K562 (cell line): ENCODE data around the gene PCDH18. TPM values are rescaled to one million over a fixed set of nuclear protein-coding genes. Genes with fewer than 3 reads are reported as not detected.

Experiments used
- ATAC-seq: fragments of 200-7000 bp; cut with Tn5 transposase; 3 replicates; pipeline ENCODE4 v1.9.1; 2020; ENCODE audit warnings: moderate library complexity
- BruUV-seq: library from RNA; stranded (reverse); fragments of 400-500 nt; replicated peaks from 2 replicates; lab custom pipeline; 2021; lab: Mats Ljungman, UMichigan
- CTCF ChIA-PET: fragments of 300-600 bp; formaldehyde crosslinking; extraction: SDS; loops from one replicate; lab custom pipeline; 2021; ENCODE audit warnings: low intra/inter-chr PET ratio; lab: Yijun Ruan, JAX
- POLR2A ChIA-PET: fragments of 300-600, 350-650 bp; sonication (Branson Sonifier 250); formaldehyde crosslinking; extraction: SDS; loops from one replicate; lab custom pipeline; 2021; ENCODE audit warnings: antibody characterized with exemption, inconsistent platforms; lab: Yijun Ruan, JAX
- DNase-seq, 4 experiments: peaks; one replicate each; pipeline versions ENCODE4 v3.0.0 to v3.0.0-alpha.2; 2011 to 2018; ENCODE audit warnings: low spot score in 3 of 4, mixed read lengths in 3 of 4; ENCODE audit errors: extremely low read depth in 1 of 4
- FAIRE-seq: peaks from 2 replicates; lab custom pipeline; 2011; peaks lifted over from hg19 to GRCh38; lab: Jason Lieb, UNC
- H2AFZ ChIP-seq: 2 replicates; pipeline ENCODE4 v1.6.0; 2011; ENCODE audit warnings: low read depth, low read length, control low read depth, inconsistent platforms
- H3K27ac ChIP-seq: fragments of 200-600 bp; 3 replicates; pipeline ENCODE4 v1.8.0; 2011; ENCODE audit warnings: low read depth, mild to moderate bottlenecking, control low read depth, inconsistent platforms, low read length, moderate library complexity, mixed read lengths; ENCODE audit errors: extremely low read depth
- H3K27me3 ChIP-seq, 2 experiments: fragments of 300-600 bp in 1 of 2; 2 replicates in 1 of 2; 3 replicates in 1 of 2; pipeline versions ENCODE4 v1.6.0 to v1.8.0; 2011; ENCODE audit warnings: inconsistent platforms in 2 of 2, low read length in 2 of 2, mild to moderate bottlenecking in 1 of 2, mixed read lengths in 1 of 2, moderate library complexity in 1 of 2; ENCODE audit not compliant: control insufficient read depth in 2 of 2, insufficient read depth in 2 of 2
- H3K36me3 ChIP-seq: fragments of 300-600 bp; 3 replicates; pipeline ENCODE4 v1.8.0; 2011; ENCODE audit warnings: mild to moderate bottlenecking, low read length, inconsistent platforms; ENCODE audit not compliant: control insufficient read depth, insufficient read depth
- H3K4me1 ChIP-seq, 2 experiments: fragments of 200-600 bp in 1 of 2; replicated peaks in 1 of 2; 2 replicates in 1 of 2; 3 replicates in 1 of 2; pipeline versions ENCODE4 v1.5.1 to v1.8.0; 2011; ENCODE audit warnings: inconsistent platforms in 2 of 2, low read length in 2 of 2, mild to moderate bottlenecking in 1 of 2, mixed read lengths in 1 of 2, moderate library complexity in 1 of 2; ENCODE audit not compliant: control insufficient read depth in 2 of 2, insufficient read depth in 2 of 2
- H3K4me2 ChIP-seq: 2 replicates; pipeline ENCODE4 v1.6.1; 2011; ENCODE audit warnings: low read length, control low read depth, inconsistent platforms, mixed read lengths; ENCODE audit not compliant: insufficient read depth
- H3K4me3 ChIP-seq: fragments of 200-600 bp; sonication (generic), shearing (Covaris generic); 2 replicates; pipeline ENCODE4 v1.5.1; 2016; ENCODE audit warnings: control low read depth, inconsistent platforms
- H3K79me2 ChIP-seq: fragments of 200-600 bp; 3 replicates; pipeline ENCODE4 v1.8.0; 2011; ENCODE audit warnings: low read length, inconsistent platforms; ENCODE audit not compliant: control insufficient read depth, insufficient read depth
- H3K9ac ChIP-seq, 2 experiments: 2 replicates each; pipeline versions ENCODE4 v1.6.0 to v1.6.1; 2011; ENCODE audit warnings: low read depth in 2 of 2, low read length in 2 of 2, control low read depth in 1 of 2, inconsistent platforms in 1 of 2, mild to moderate bottlenecking in 1 of 2, mixed read lengths in 1 of 2; ENCODE audit not compliant: insufficient read depth in 1 of 2
- H3K9me1 ChIP-seq: one replicate; pipeline ENCODE4 v1.6.0; 2011; ENCODE audit warnings: inconsistent platforms, mild to moderate bottlenecking, low read length, moderate library complexity; ENCODE audit not compliant: control insufficient read depth, insufficient read depth
- H3K9me3 ChIP-seq: replicated peaks from 2 replicates; pipeline ENCODE4 v1.5.1; 2011; ENCODE audit warnings: low read depth, low read length, inconsistent platforms; ENCODE audit not compliant: control insufficient read depth, insufficient read depth
- H4K20me1 ChIP-seq: replicated peaks from 2 replicates; pipeline ENCODE4 v1.6.1; 2011; ENCODE audit warnings: low read length, inconsistent platforms, mixed read lengths; ENCODE audit not compliant: control insufficient read depth, insufficient read depth
- BRCA1 ChIP-seq, 2 experiments: fragments of 450-650 bp in 1 of 2; sonication (generic) in 1 of 2; formaldehyde crosslinking in 1 of 2; IDR thresholded peaks; 2 replicates each; pipeline versions ENCODE4 v1.5.0 to v1.6.1; 2017 to 2020; ENCODE audit warnings: mild to moderate bottlenecking in 1 of 2, missing genetic modification reagents in 1 of 2
- C11orf30 ChIP-seq: fragments of 450-650 bp; IDR thresholded peaks from 2 replicates; pipeline ENCODE4 v1.6.1; 2016; ENCODE audit warnings: low read depth, mild to moderate bottlenecking
- CBFA2T3 ChIP-seq: fragments of 450-650 bp; IDR thresholded peaks from 2 replicates; pipeline ENCODE4 v1.6.1; 2017
- E2F8 ChIP-seq: fragments of 450-650 bp; IDR thresholded peaks from 2 replicates; pipeline ENCODE4 v1.7.1; 2018; ENCODE audit warnings: mild to moderate bottlenecking, low read depth; ENCODE audit not compliant: partially characterized antibody
- FOXK2 ChIP-seq, 2 experiments: fragments of 450-650 bp; IDR thresholded peaks in 1 of 2; conservative IDR thresholded peaks in 1 of 2; 2 replicates each; pipeline ENCODE4 v1.6.1; 2016; ENCODE audit warnings: low read depth in 2 of 2, mild to moderate bottlenecking in 1 of 2
- GTF2F1 ChIP-seq: IDR thresholded peaks from 2 replicates; pipeline ENCODE4 v1.6.1; 2011; ENCODE audit warnings: low read depth, low read length, improper control_type of control experiment
- HDAC1 ChIP-seq, 2 experiments: fragments of 450-650 bp; IDR thresholded peaks; 2 replicates each; pipeline ENCODE4 v1.6.1; 2016 to 2017; ENCODE audit warnings: inconsistent platforms in 1 of 2, mild to moderate bottlenecking in 1 of 2, moderate library complexity in 1 of 2
- HDAC6 ChIP-seq: IDR thresholded peaks from 2 replicates; pipeline ENCODE4 v1.6.1; 2012; ENCODE audit warnings: low read depth, mild to moderate bottlenecking, control low read depth, inconsistent platforms, low read length, moderate library complexity
- JUN ChIP-seq, 2 experiments: sonication (generic) in 1 of 2; formaldehyde crosslinking in 1 of 2; IDR thresholded peaks; 2 replicates each; pipeline versions ENCODE4 v1.6.1 to v1.8.0; 2012 to 2022; ENCODE audit warnings: borderline replicate concordance in 2 of 2, mild to moderate bottlenecking in 2 of 2, improper control_type of control experiment in 1 of 2, low read depth in 1 of 2, low read length in 1 of 2, missing genetic modification reagents in 1 of 2
- MECOM ChIP-seq: fragments of 250-450 bp; sonication (Bioruptor Pico); IDR thresholded peaks from 2 replicates; pipeline ENCODE4 v1.8.0; 2022; ENCODE audit warnings: inconsistent platforms
- RAD21 ChIP-seq, 2 experiments: fragments of 250-450 bp in 1 of 2; fragments of 450-650 bp in 1 of 2; sonication (Bioruptor Pico) in 1 of 2; formaldehyde crosslinking in 1 of 2; IDR thresholded peaks in 1 of 2; conservative IDR thresholded peaks in 1 of 2; 2 replicates each; pipeline versions ENCODE4 v1.4.0 to v1.8.0; 2020 to 2022; ENCODE audit warnings: mild to moderate bottlenecking in 2 of 2, moderate library complexity in 1 of 2
- TCF7L2 ChIP-seq: fragments of 150-350 bp; IDR thresholded peaks from 2 replicates; pipeline ENCODE4 v1.6.1; 2016; ENCODE audit warnings: low read depth, mild to moderate bottlenecking, low read length, moderate library complexity
- TRIM24 ChIP-seq, 2 experiments: fragments of 450-650 bp; IDR thresholded peaks; 2 replicates each; pipeline ENCODE4 v1.6.1; 2016
- ZNF121 ChIP-seq: sonication (generic); formaldehyde crosslinking; conservative IDR thresholded peaks from 2 replicates; pipeline ENCODE4 v1.8.0; 2022; ENCODE audit warnings: missing genetic modification reagents
- ZNF140 ChIP-seq: fragments of 250-450 bp; sonication (Bioruptor Pico); IDR thresholded peaks from 2 replicates; pipeline ENCODE4 v1.8.0; 2021; ENCODE audit warnings: moderate library complexity, mild to moderate bottlenecking, inconsistent platforms
- ZNF184 ChIP-seq: sonication (generic); formaldehyde crosslinking; IDR thresholded peaks from 2 replicates; pipeline ENCODE4 v1.5.0; 2020; ENCODE audit warnings: missing genetic modification reagents
- ZNF324 ChIP-seq: fragments of 250-450 bp; sonication (Bioruptor Pico); IDR thresholded peaks from 2 replicates; pipeline ENCODE4 v1.4.0; 2020; ENCODE audit warnings: mild to moderate bottlenecking
- ZNF507 ChIP-seq: conservative IDR thresholded peaks from 2 replicates; pipeline ENCODE4 v1.6.1; 2017; ENCODE audit warnings: missing genetic modification characterization, missing compliant biosample characterization
- WGBS: fragments of 100-300 bp; shearing (Covaris generic); methylation state at CpG from one replicate; pipeline ENCODE4 v1.1.6; 2016; ENCODE audit warnings: low coverage, mixed read lengths; ENCODE audit not compliant: insufficient coverage; ENCODE audit errors: missing lambda C conversion rate; 5-methylcytosine and 5-hydroxymethylcytosine counted together
- in situ Hi-C: fragments of 300-500 bp; cut with MboI; formaldehyde crosslinking; loops from 4 replicates; pipeline ENCODE4 v1.15.0; 2018; ENCODE audit warnings: inconsistent platforms, mixed read lengths
- intact Hi-C: fragments of 100-400 bp; cut with micrococcal nuclease; formaldehyde crosslinking; loops from 2 replicates; pipeline ENCODE4 v1.14.2; 2022
- polyA plus RNA-seq, 8 experiments: library from polyadenylated mRNA; depleted of rRNA in 4 of 8; stranded (reverse) in 5 of 8; unstranded in 3 of 8; fragments of >200 nt; fragmentation: Nextera tagmentation in 2 of 8; fragmentation: Illumina TruSeq in 1 of 8; extraction: Ambion mirVana in 2 of 8; extraction: Trizol in 1 of 8; gene quantifications; 2 replicates each; pipeline versions ENCODE4 v1.2.1 to v1.2.3, GENCODE V29; 2011 to 2014; ENCODE audit warnings: inconsistent platforms in 1 of 8, missing spikeins in 1 of 8
- total RNA-seq, 7 experiments: library from RNA; depleted of rRNA in 6 of 7; stranded (reverse); fragments of >200 nt in 6 of 7; fragmentation: Illumina TruSeq in 2 of 7; extraction: Trizol in 2 of 7; gene quantifications; 2 replicates each; pipeline versions ENCODE4 v1.2.1 to v1.2.3, GENCODE V29; 2011 to 2021; ENCODE audit warnings: low replicate concordance in 1 of 7
- TF ChIP-seq, protein P1 (sequence below): fragments of 250-450 bp; sonication (Bioruptor Pico); IDR thresholded peaks from 2 replicates; pipeline ENCODE4 v1.8.0; 2021; ENCODE audit warnings: mild to moderate bottlenecking, moderate library complexity

Gene PCDH18
- total and polyA plus RNA-seq, 9 of the 15 experiments (the other 6 are each of a cell fraction or from before 2014, with no cell fraction given) = 0.04 to 0.09 TPM; not detected in 7

GRCh38 chr4:137558951-137559350, 26.7 kb upstream of the PCDH18 start:
- H4K20me1 ChIP-seq = no peaks in the 10 kb centered on the region
- BruUV-seq = no TSS peak
- TF ChIP-seq FOXK2 (conservative IDR thresholded peaks at IDR 0.05 in 1 of 2, IDR thresholded peaks at IDR 0.05 in 1 of 2; ENCODE audit: low read depth in 2 of 2) (no peak), ZNF184 (CRISPR knock-in tag) (no peak), TCF7L2 (no peak), E2F8 (no peak), TRIM24 (IDR thresholded peaks at IDR 0.05) (no peak), ZNF324 (CRISPR knock-in tag) (no peak), RAD21 (CRISPR knock-in tag; conservative IDR thresholded peaks at IDR 0.05 in 1 of 2, IDR thresholded peaks at IDR 0.05 in 1 of 2) (no peak), GTF2F1 (no peak), BRCA1 (IDR thresholded peaks at IDR 0.05) (no peak), BRCA1 (CRISPR knock-in tag; IDR thresholded peaks at IDR 0.05) (no peak), CBFA2T3 (no peak), HDAC6 (no peak), ZNF507 (no peak), HDAC1 (IDR thresholded peaks at IDR 0.05) (no peak), ZNF121 (no peak), ZNF140 (CRISPR knock-in tag) (no peak), MECOM (CRISPR knock-in tag) (no peak), JUN (IDR thresholded peaks at IDR 0.05; ENCODE audit: borderline replicate concordance, low read depth, low read length) (no peak), JUN (CRISPR knock-in tag; IDR thresholded peaks at IDR 0.05; ENCODE audit: borderline replicate concordance) (no peak), C11orf30 (no peak)
- TF ChIP-seq, protein P1, sequence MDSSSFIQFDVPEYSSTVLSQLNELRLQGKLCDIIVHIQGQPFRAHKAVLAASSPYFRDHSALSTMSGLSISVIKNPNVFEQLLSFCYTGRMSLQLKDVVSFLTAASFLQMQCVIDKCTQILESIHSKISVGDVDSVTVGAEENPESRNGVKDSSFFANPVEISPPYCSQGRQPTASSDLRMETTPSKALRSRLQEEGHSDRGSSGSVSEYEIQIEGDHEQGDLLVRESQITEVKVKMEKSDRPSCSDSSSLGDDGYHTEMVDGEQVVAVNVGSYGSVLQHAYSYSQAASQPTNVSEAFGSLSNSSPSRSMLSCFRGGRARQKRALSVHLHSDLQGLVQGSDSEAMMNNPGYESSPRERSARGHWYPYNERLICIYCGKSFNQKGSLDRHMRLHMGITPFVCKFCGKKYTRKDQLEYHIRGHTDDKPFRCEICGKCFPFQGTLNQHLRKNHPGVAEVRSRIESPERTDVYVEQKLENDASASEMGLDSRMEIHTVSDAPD = no peak
- ATAC-seq (no peak), DNase-seq (no peak), FAIRE-seq (no peak)
- no peaks in the 10 kb centered on the region for H3K9me1 ChIP-seq
- ChIA-PET POLR2A (no interaction called here), CTCF (no interaction called here)
- 0 out of 2 replicates have a peak, but pooled peaks cover 1% of the 10 kb centered on the region for H3K9me3 ChIP-seq
- H3K4me1 ChIP-seq = no peaks in the 10 kb centered on the region
- H3K27me3 ChIP-seq = no peaks in the 10 kb centered on the region
- H3K27ac ChIP-seq = no peak overlapping the region
- no peaks in the 10 kb centered on the region for H3K36me3 ChIP-seq
- in situ Hi-C loops (no loop called here), intact Hi-C loops (no loop called here)
- H2AFZ ChIP-seq = no peak overlapping the region
- H3K79me2 ChIP-seq = no peaks in the 10 kb centered on the region
- no peak overlapping the region for H3K4me3 ChIP-seq
- H3K9ac ChIP-seq = no peak overlapping the region
- WGBS = 0% methylated on average over 2 of the region's 2 CpGs
- no peak overlapping the region for H3K4me2 ChIP-seq
